GM19238 (cell line): ENCODE measurements around the gene TRIM37.
A peak's percentile ranks its signal among the peaks of the same experiment; 100 is the strongest.
"Not testable (repeated sequence)": the region's sequence is repeated elsewhere in the genome, so short reads cannot be mapped to it uniquely, and the experiment has no call there.

Experiments
- DNase-seq: peaks from one replicate; pipeline ENCODE4 v3.0.0; 2011; ENCODE audit warnings: low spot score; ENCODE audit not compliant: insufficient read length

The TRIM37 gene, protein sequence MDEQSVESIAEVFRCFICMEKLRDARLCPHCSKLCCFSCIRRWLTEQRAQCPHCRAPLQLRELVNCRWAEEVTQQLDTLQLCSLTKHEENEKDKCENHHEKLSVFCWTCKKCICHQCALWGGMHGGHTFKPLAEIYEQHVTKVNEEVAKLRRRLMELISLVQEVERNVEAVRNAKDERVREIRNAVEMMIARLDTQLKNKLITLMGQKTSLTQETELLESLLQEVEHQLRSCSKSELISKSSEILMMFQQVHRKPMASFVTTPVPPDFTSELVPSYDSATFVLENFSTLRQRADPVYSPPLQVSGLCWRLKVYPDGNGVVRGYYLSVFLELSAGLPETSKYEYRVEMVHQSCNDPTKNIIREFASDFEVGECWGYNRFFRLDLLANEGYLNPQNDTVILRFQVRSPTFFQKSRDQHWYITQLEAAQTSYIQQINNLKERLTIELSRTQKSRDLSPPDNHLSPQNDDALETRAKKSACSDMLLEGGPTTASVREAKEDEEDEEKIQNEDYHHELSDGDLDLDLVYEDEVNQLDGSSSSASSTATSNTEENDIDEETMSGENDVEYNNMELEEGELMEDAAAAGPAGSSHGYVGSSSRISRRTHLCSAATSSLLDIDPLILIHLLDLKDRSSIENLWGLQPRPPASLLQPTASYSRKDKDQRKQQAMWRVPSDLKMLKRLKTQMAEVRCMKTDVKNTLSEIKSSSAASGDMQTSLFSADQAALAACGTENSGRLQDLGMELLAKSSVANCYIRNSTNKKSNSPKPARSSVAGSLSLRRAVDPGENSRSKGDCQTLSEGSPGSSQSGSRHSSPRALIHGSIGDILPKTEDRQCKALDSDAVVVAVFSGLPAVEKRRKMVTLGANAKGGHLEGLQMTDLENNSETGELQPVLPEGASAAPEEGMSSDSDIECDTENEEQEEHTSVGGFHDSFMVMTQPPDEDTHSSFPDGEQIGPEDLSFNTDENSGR

DNA sequence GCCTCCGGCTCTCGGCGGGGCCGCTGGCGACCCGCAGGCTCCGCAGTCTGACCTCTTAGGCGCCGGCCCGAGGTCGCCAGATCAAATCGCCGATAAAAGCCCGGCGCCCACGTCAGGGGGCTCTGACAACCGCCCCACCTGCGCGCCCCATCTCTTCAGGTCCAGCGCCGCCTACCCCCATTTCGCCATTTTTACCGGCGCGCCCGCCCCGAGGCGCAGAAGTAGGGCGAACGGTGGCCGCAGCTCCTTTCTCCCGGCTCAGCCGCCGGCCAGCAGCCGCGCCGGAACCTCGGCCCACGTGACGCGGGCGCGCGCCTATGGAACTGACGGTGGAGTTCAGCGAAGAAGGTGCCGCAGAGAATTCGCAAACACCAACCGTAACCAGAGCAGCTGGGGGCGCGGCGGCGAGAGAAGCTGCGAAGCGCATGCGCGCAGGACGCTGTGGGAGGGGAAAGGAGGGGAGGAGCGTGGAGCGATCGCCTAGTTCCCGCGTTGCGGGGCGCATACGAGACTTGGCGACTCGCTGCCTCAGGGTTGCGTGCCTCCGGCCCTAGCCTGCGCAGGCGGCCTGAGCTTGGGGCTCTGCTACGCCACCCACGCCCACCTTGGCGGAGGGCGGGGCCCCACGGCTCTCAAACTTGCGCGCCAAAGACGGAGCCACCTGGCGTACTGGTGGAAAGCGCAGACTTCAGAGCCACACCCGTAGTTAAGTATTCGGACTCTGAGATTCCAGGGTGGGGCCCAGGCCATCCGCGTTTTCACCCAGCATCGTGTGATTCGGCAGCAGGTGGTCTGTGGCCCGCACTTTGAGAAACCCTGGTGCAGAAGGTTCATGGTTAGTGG lies at the start of gene TRIM37:
Gene TRIM37, minus strand, starts transcription at position 418 of the 843 bp plus-strand sequence. CDS start 419 bp downstream, outside the sequence.
- DNase-seq: peak; percentile 95

DNA sequence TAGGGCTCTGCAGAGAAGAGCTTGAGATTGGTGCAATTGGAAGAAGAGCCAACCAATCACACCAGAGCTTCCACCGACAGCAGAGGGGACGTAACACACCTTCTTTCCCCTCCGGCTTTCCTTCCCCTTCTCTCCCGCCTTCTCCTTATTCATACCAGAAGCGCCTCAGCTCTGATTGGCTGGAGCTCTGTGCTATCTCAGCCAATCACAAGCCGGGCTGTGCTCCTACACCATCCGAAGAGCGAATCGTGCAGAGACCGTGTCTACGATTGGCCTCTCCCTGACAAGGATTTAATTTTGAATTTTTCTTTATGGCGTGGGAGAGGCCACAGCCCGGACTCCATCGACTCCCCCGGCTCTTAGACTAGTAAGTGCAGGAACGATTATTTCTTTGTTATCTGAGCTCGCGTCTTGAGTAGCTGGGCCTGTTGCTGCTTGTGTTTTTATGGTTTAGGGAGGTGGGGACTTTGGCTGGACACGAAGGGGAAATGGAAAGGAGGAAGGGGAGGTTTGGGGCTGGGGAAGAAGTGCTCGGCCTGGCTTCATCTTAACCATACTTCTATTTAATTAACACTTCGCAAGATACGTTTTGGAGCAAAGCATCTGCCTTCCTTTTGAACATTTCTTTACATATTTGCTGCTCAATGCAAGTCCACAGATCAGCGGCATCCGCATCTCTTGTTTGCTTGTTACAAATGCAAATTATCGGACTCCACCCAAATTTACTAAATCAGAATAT lies 48.9 kb upstream of the TRIM37 start, which contains the start of gene PRR11:
Gene PRR11, plus strand, starts transcription at position 308 of the 739 bp plus-strand sequence. CDS start 14,007 bp downstream, outside the sequence.
- peak; percentile 69 for DNase-seq

DNA sequence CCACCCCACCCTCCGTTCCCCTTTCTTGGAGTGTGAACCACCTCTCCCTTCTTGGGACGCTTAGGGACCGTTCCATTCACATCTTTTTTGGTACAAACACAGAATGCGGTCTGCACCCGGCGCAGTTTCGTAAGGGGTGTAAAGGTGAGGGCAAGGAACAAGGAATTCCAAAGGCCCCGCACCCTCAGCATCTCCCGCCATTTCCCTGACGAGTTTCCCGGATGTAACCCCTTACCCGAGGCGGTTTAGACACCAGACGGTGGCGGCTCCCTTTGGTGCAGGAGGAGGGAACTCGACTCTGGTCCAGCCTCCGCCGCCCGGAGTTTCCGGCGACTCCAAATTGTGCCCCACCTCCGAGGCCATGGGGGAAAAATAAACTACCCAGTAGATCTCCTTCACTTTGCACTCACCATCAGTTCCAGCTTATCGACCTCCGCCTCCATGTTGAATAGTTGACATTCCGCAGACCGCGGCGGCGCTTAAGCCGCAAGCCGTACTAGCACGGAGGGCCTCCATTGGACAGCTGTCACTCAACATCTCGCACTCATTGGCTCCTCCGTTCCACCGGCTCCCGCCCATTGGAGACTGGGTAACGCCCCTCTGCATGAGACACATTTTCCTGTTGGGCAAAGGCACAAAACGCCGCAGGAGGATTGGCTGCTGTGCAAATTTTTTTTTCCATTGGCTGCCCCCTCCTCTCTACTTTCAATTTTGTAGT lies 48.2 kb upstream of the TRIM37 start, which contains the start of gene SKA2:
Gene SKA2, minus strand, starts transcription at position 466 of the 718 bp plus-strand sequence. Its CDS starts 23 bp downstream, at position 443.
- peak; percentile 27 for DNase-seq

DNA sequence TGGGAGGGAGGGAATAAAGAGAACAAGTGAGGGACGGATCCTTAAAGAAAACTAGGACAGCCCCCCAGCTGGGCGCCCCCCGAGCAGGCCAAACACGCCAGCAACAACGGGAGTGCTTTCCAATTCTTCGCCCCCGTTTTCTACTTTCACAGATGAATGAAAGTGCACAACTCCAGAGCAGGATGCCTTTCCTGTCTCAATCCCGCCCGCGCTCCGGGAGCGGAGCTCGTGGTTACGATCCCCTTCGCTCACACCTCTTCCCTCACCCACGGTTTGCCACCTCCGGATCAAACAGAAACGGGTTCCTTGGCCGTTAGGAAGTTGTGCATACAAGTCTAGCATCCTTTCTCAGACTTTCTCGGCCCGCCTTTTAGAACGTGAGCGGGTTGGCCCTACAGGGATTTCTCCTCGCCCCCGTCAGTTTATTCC lies 47.6 kb upstream of the TRIM37 start:
- no peak for DNase-seq

DNA sequence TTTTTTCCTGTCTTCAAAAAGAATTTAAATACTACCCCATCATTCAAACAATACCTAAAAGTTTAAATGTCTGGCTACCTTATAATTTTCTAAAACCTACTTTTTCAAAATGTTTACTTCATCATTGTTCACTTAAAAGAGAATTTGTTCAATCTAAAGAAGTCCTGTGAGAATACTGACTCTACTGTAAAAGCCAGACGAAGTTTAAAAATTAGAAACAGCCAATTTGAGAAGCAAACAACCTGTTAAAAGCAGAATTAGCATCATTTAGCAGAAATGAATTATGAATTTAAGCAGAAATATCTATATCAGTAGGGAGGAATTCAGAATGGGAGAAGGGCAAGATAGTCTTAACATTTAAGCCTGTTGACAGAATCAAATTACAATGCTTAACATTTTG lies 46.2 kb upstream of the TRIM37 start:
- DNase-seq: no peak

DNA sequence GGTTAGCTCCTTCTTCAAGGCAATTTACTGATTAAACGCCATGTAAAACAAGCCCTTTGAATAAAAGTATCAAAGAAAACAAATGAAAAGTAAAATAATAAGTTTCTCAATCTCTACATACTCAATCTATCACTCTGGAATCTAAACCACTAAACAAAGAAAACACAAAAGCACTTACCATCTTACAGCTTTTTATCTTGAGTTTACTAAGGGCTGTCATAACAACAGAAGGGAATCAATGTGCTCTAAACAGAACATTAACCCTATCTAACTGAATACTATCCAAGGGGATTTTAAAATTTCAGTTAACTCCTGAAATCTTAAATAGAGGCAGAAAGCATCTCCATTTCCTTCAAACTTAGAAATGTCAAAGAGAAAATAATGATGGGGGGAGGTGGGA lies 44.9 kb upstream of the TRIM37 start:
- DNase-seq: no peak

DNA sequence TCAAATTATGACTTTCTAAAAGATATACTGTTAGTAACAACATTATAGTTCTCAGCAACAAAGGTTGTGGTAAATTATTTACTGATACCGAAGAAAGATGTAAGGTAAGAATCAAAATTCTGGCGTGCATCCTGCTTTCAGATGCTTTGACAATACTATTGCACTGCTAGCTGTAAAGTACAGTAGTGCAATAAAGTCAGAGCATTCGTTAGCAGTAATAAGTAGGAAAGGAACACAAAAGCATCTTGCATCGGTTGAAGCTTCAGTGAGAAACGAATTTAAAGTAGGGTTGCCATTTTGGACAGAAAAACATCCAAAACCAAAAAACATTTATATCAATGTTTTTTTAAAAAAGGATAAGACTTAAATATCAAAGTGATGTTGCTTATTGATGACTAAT lies 44.3 kb upstream of the TRIM37 start:
- DNase-seq: no peak

DNA sequence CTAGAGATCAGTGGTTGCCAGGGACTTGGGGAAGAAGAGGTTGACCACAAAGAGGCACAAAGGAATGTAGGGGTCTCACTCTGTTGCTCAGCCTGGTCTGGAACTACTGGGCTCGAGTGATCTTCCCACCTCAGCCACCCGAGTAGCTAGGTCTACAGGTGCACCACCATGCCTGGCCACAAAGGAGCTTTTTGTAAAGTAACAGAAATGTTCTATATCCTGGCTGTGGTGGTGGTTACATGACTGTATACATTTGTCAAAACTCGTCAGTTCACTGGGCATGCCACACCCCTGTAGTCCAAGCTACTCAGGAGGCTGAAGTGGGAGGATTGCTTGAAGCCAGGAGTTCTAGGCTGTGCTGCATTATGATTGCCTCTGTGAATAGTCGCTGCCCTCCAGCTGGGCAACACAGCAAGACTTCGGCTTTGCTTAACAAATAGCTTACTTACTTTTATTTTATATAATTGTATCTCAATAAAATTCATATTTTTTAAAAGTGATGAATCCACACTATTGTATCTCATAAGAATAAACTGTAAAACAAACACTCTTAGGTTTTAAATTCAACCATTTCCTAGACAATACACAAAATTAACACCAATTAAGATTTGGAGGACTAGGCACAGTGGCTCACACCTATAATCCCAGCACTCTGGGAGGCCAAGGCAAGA lies 43.3 kb upstream of the TRIM37 start:
- DNase-seq: no peak

DNA sequence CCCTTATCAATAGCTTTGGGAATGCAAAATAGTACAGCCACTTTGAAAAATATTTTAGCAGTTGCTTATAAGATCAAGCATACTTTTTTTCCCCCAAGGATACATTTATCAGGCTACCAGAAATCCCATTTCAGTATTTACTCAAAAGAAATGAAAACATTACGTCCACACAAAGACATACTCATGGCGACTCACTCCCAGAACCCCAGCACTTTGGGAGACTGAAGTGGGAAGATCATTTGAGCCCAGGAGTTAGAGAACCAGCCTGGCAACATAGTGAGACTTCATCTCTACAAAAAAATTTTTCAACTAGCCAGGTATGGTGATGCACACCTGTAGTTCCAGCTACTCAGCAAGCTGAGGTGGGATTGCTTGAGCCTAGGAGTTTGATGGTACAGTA lies 42.4 kb upstream of the TRIM37 start:
- no peak for DNase-seq

DNA sequence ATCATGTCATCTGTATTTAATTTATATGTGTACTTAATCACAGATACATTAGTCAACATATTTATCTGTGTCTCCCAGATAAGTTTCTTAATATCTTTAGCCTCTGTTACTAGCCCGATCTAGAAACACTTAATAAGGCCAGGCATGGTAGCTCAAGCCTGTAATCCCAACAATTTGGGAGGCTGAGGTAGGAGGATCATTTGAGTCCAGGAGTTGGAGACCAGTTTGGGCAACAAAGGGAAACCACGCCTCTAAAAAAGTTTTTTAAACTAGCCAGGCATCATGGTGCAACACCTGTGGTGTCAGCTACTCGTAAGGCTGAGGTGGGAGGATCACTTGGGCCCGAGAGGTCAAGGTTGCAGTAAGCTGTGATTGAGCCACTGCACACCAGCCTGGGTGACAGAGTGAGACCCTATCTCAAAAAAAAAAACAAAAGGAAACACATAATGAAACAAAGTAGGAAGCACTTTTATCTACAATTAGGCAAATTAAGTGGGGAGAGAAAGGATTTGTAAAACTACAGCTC lies 39.0 kb upstream of the TRIM37 start:
- DNase-seq: no peak

DNA sequence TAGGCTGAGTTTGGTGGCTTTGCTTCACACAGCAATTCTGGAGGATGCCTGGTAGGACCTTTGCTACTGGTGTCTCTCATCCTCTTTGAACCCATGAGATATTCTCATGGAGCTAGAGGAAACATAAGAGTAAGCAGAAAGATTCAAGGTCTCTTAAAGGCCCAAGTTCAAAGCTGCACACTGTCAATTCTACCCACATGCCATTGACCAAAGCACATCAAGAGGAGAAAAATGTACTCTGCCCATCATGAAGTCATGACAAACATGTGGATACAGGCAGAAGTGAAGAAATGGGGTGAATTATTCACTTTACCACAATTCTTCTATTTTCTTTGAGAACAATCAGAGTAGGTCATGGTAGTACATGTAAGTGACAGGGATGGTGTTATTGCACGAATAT lies 35.2 kb upstream of the TRIM37 start:
- DNase-seq: no peak

DNA sequence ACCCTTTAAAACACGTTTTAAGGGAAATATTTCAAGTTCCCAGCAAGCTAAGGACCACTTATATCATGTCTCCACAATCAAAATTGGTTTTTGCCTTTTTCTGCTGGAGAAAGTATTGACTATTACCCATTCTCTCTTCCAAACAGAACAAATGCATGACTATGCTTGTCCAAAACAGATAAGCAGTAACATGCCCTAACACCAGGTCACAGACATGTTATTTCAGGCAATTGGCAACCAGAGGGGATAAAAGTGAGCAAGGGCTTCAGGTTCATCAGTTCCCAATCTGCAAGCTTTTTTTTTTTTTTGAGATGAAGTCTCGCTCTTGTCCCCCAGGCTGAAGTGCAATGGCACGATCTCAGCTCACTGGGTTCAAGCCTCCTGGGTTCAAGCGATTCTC lies 33.3 kb upstream of the TRIM37 start:
- DNase-seq: no peak

DNA sequence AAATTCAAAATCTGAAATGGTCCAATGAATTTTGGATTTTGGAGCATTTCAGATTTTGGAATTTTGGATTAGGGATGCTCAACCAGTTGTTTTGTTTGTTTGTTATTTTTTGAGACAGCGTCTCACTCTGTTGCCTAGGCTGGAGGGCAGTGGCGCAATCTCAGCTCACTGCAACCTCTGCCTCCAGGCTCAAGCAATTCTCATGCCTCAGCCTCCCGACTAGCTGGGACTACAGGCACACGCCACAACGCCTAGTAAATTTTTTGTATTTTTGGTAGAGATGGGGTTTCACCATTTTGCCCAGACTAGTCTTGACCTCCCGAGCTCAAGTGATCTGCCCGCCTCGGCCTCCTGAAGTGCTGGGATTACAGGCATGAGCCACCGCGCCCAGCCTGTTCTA lies 31.7 kb upstream of the TRIM37 start:
- not testable (repeated sequence) for DNase-seq

DNA sequence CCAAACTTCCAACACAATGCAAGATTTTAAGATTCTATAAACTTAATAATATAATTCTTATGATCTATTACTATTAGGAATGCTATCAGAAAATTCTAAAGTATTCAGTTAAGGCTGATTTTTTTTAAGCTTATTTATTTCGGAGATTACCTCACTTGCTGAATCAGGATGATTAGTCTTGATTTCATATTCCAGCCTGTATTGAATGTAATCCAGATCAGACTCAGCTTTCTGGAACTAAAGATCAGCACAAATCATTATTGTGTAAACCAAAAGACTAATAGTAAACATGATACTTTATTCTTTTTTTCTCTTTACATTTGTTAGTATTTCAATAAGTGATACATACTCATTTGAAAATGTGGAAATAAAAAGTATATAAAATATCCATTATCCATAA lies 24.5 kb upstream of the TRIM37 start:
- DNase-seq: no peak

DNA sequence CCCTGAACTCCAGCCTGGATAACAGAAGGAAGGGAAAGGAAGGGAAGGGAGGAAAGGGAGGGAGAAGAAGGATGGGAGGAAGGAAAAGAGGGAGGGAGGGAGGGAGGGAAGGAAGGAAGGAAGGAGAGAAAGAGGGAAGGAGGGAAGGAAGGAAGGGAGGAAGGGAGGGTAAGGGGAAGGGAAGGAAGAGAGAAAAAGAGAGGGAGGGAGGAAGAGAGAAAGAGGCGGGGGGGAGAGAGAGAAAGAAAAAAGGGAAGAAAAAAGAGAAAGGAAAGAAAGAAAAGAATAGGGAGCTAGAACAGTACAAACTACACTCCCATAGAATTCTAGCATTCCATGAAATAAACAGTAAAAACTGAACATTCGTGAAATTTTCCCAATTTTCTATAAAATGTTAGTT lies 23.1 kb upstream of the TRIM37 start:
- DNase-seq: no peak

DNA sequence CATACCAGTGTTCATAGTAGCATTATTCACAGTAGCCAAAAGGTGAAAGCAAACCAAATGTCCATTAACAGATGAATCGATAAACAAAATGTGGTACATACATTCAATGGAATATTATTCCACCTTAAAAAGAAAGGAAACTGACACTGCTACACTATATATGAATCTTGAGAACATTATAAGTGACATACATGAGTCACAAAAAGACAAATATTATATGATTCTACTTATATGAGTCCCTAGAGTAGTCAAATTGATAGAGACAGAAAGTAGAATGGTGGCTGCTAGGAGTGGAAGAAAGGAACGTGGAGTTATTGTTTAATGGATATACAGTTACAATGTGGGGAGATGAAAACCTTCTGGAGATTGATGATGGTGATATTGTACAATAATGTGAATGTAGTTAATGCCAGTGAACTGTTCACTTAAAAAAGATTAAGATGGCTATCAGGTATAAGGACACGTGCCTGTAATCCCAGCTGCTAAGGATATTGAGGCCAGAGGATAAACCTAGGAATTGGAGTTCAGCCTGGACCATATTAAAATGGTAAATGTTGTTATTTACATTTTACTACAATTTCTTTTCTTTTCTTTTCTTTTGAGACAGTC lies 20.2 kb upstream of the TRIM37 start:
- no peak for DNase-seq

DNA sequence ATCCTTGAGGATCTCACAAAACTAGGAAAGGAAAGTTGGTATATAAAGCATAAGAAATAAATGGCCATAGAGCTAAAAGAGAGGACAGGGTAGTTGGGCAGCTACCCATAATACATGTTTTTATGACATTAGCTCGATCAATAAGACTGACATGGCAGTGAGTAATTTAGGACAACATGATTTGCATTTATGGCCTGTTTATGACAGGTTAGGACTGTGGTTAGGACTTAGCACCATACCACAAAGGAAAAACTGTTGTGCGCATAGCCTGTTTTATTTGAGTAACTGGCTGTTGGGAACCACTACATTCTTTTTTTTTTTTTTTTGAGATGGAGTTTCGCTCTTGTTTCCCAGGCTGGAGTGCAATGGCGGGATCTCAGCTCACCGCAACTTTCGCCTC lies 18.0 kb upstream of the TRIM37 start:
- DNase-seq: no peak

DNA sequence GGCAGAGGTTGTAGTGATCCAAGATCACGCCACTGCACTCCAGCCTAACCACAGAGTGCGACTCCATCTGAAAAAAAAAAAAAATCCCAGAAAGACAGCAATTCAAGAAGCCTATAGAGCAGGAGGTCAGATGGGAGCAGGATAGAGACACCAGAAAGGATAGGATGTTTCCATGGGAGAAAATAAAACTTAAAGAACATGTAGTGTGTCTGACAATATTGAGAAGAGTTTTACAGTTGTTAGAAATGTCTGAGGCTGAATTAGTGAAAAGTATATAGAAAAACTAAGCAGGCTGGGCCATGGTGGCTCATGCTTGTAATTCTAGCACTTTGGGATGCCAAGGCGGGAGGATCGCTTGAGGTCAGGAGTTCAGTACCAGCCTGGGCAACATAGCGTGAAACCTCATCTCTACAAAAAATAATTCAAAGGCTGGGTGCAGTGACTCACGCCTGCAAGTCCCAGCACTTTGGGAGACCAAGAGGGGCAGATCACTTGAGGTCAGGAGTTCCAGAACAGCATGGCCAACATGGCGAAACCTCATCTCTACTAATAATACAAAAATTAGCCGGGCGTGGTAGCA lies 15.3 kb upstream of the TRIM37 start:
- no peak for DNase-seq
